GM12878 (cell line): Measurements from ENCODE around the gene ADAMTSL2. TPM values are rescaled to one million over a fixed set of nuclear protein-coding genes. Genes with fewer than 3 reads are reported as not detected.

Experiments
- ATAC-seq: fragments of 200-7000 bp; cut with Tn5 transposase; 3 replicates; pipeline ENCODE4 v1.9.1; 2020; ENCODE audit warnings: mild to moderate bottlenecking, moderate library complexity
- BruUV-seq: library from RNA; stranded (reverse); fragments of 400-500 nt; replicated peaks from 2 replicates; lab custom pipeline; 2021; lab: Mats Ljungman, UMichigan
- CTCF ChIA-PET: fragments of 300-600 bp; sonication (Branson Sonifier 250); formaldehyde crosslinking; extraction: SDS; loops from one replicate; lab custom pipeline; 2021; ENCODE audit warnings: inconsistent platforms; lab: Yijun Ruan, JAX
- POLR2A ChIA-PET: fragments of 350-600 bp; formaldehyde crosslinking; extraction: SDS; loops from one replicate; lab custom pipeline; 2021; ENCODE audit warnings: inconsistent platforms; lab: Charles Lee
- RAD21 ChIA-PET: fragments of 300-600 bp; sonication (Branson Sonifier 250); formaldehyde crosslinking; loops from one replicate; lab custom pipeline; 2023; ENCODE audit warnings: antibody characterized with exemption; ENCODE audit not compliant: unreplicated experiment; lab: Charles Lee
- SMC1A ChIA-PET: fragments of 300-600 bp; sonication (Branson Sonifier 250); formaldehyde crosslinking; loops from one replicate; lab custom pipeline; 2023; ENCODE audit not compliant: unreplicated experiment, uncharacterized antibody; lab: Charles Lee
- DNase-seq: peaks from one replicate; pipeline ENCODE4 v3.0.0-alpha.2; 2011; ENCODE audit warnings: low read depth, low spot score
- FAIRE-seq: peaks from 3 replicates; lab custom pipeline; 2011; peaks lifted over from hg19 to GRCh38; lab: Jason Lieb, UNC
- H2AFZ ChIP-seq: 2 replicates; pipeline ENCODE4 v1.6.0; 2011; ENCODE audit warnings: low read depth, low read length, control low read depth; ENCODE audit not compliant: control insufficient read depth
- H3K27ac ChIP-seq: 2 replicates; pipeline ENCODE4 v1.5.1; 2011; ENCODE audit warnings: control low read depth; ENCODE audit not compliant: control insufficient read depth, insufficient read depth
- H3K27me3 ChIP-seq, 2 experiments: replicated peaks in 1 of 2; 2 replicates each; pipeline versions ENCODE4 v1.6.0 to v1.6.1; 2011; ENCODE audit warnings: low read length in 1 of 2; ENCODE audit not compliant: control insufficient read depth in 2 of 2, insufficient read depth in 2 of 2
- H3K36me3 ChIP-seq, 2 experiments: 2 replicates each; pipeline ENCODE4 v1.5.1; 2011; ENCODE audit warnings: low read length in 1 of 2; ENCODE audit not compliant: control insufficient read depth in 2 of 2, insufficient read depth in 2 of 2
- H3K4me1 ChIP-seq: 2 replicates; pipeline ENCODE4 v1.6.1; 2011; ENCODE audit warnings: mild to moderate bottlenecking, low read length, moderate library complexity, mixed read lengths; ENCODE audit not compliant: control insufficient read depth, insufficient read depth
- H3K4me2 ChIP-seq: 2 replicates; pipeline ENCODE4 v1.6.0; 2011; ENCODE audit warnings: control low read depth; ENCODE audit not compliant: control insufficient read depth, insufficient read depth
- H3K4me3 ChIP-seq: fragments of 200-600 bp; sonication (generic); 2 replicates; pipeline ENCODE4 v1.5.1; 2016
- H3K79me2 ChIP-seq: 2 replicates; pipeline ENCODE4 v1.6.0; 2011; ENCODE audit warnings: low read length; ENCODE audit not compliant: control insufficient read depth, insufficient read depth
- H3K9ac ChIP-seq: 2 replicates; pipeline ENCODE4 v1.8.0; 2011; ENCODE audit warnings: low read length, control low read depth, mixed read lengths; ENCODE audit not compliant: control insufficient read depth, insufficient read depth
- H3K9me3 ChIP-seq: replicated peaks from 3 replicates; pipeline ENCODE4 v1.5.1; 2011; ENCODE audit warnings: mild to moderate bottlenecking, low read length; ENCODE audit not compliant: control insufficient read depth, insufficient read depth
- H4K20me1 ChIP-seq: 2 replicates; pipeline ENCODE4 v1.6.0; 2011; ENCODE audit not compliant: control insufficient read depth, insufficient read depth
- ASH2L ChIP-seq: fragments of 300-600, 200-600 bp; sonication (generic); IDR thresholded peaks from 2 replicates; pipeline ENCODE4 v1.6.1; 2017; ENCODE audit warnings: low read depth, mild to moderate bottlenecking, borderline replicate concordance
- CREB1 ChIP-seq: IDR thresholded peaks from 2 replicates; pipeline ENCODE4 v1.6.1; 2012; ENCODE audit warnings: low read depth, mild to moderate bottlenecking, inconsistent platforms
- DPF2 ChIP-seq: fragments of 450-650 bp; IDR thresholded peaks from 2 replicates; pipeline ENCODE4 v1.6.1; 2017; ENCODE audit warnings: mild to moderate bottlenecking
- IRF4 ChIP-seq: IDR thresholded peaks from 2 replicates; pipeline ENCODE4 v1.6.1; 2011; ENCODE audit warnings: low read depth, low read length
- LARP7 ChIP-seq: fragments of 450-650 bp; IDR thresholded peaks from 2 replicates; pipeline ENCODE4 v1.6.1; 2017; ENCODE audit warnings: mild to moderate bottlenecking
- MEF2B ChIP-seq: fragments of 450-650 bp; IDR thresholded peaks from 2 replicates; pipeline ENCODE4 v1.6.1; 2018; ENCODE audit warnings: mild to moderate bottlenecking, moderate library complexity; ENCODE audit not compliant: partially characterized antibody, poor library complexity, severe bottlenecking
- POLR2AphosphoS5 ChIP-seq: IDR thresholded peaks from 2 replicates; pipeline ENCODE4 v1.6.1; 2011; ENCODE audit warnings: mild to moderate bottlenecking, low read length, inconsistent platforms
- RCOR1 ChIP-seq: conservative IDR thresholded peaks from 2 replicates; pipeline ENCODE4 v1.6.1; 2012; ENCODE audit warnings: low read depth, low read length, improper control_type of control experiment
- RFX5 ChIP-seq: IDR thresholded peaks from 2 replicates; pipeline ENCODE4 v1.6.1; 2011; ENCODE audit warnings: low read depth, low read length, improper control_type of control experiment
- SIX5 ChIP-seq: IDR thresholded peaks from 2 replicates; pipeline ENCODE4 v1.6.1; 2011; ENCODE audit warnings: mild to moderate bottlenecking, low read depth, low read length, moderate library complexity; ENCODE audit not compliant: severe bottlenecking
- ZNF207 ChIP-seq: fragments of 450-650 bp; IDR thresholded peaks from 2 replicates; pipeline ENCODE4 v1.6.1; 2014; ENCODE audit warnings: antibody characterized with exemption, mild to moderate bottlenecking, borderline replicate concordance
- ZNF274 ChIP-seq: IDR thresholded peaks from one replicate; pipeline ENCODE4 v1.8.0; 2011; ENCODE audit not compliant: insufficient read length, insufficient read depth
- WGBS: methylation state at CpG from one replicate; pipeline ENCODE4 v1.1.6; 2016; ENCODE audit warnings: low lambda C conversion rate; ENCODE audit not compliant: insufficient replicate concordance, insufficient coverage; ENCODE audit errors: missing lambda C conversion rate; 5-methylcytosine and 5-hydroxymethylcytosine counted together
- in situ Hi-C: fragments of 300-500 bp; cut with MboI; formaldehyde crosslinking; loops from 9 replicates; pipeline ENCODE4 v1.14.3; 2018; ENCODE audit warnings: mixed read lengths
- intact Hi-C: fragments of 100-400 bp; cut with micrococcal nuclease; formaldehyde crosslinking; loops from one replicate; pipeline ENCODE4 v1.14.2; 2022; ENCODE audit not compliant: unreplicated experiment
- polyA plus RNA-seq, 11 experiments: library from polyadenylated mRNA; depleted of rRNA in 4 of 11; unstranded in 6 of 11; stranded (reverse) in 5 of 11; fragments of >200 nt; fragmentation: Nextera tagmentation in 4 of 11; fragmentation: Illumina TruSeq in 1 of 11; extraction: Ambion mirVana in 4 of 11; extraction: Trizol in 1 of 11; gene quantifications; 1 replicate in 1 of 11; 2 replicates in 10 of 11; pipeline versions ENCODE4 v1.2.1 to v1.2.3, GENCODE V29; 2011 to 2016; ENCODE audit warnings: inconsistent platforms in 2 of 11, missing spikeins in 2 of 11, low read depth in 1 of 11
- total RNA-seq, 4 experiments: library from RNA; depleted of rRNA in 3 of 4; stranded (reverse); fragments of >200 nt in 3 of 4; fragmentation: Illumina TruSeq in 1 of 4; extraction: Trizol in 1 of 4; gene quantifications; 2 replicates each; pipeline versions ENCODE4 v1.2.1 to v1.2.3, GENCODE V29; 2013 to 2021
- TF ChIP-seq, protein P1 (sequence below): fragments of 450-650 bp; IDR thresholded peaks from 2 replicates; pipeline ENCODE4 v1.6.1; 2017; ENCODE audit warnings: mild to moderate bottlenecking
- TF ChIP-seq, protein P2 (sequence below): fragments of 450-650 bp; IDR thresholded peaks from 2 replicates; pipeline ENCODE4 v1.6.1; 2017; ENCODE audit warnings: mild to moderate bottlenecking, low read depth, inconsistent platforms; ENCODE audit not compliant: poor library complexity, severe bottlenecking

Gene ADAMTSL2
- total and polyA plus RNA-seq, 10 of the 15 experiments (the other 5 are each of a cell fraction or from before 2014, with no cell fraction given), result 0.07 TPM; not detected in 9

DNA sequence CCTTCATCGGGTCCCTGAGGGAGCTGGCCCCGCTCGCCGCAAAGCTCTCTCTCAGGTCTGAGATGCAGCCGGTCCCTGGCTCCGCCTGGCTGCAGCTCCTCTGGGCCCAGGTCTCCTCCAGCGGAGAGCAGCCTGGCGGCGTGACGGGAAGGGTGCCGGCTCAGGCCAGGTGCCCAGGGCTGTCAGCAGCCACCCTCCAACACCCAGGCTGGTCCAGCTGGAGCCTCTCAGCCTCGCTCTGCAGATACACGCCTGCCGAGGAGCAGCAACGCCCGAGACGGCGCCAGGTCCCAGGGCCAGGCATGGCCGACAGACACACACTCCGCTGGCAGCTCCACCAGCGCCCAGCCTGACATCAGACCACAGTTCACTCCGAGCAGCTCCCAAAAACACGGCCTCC, 49.1 kb downstream of the ADAMTSL2 start:
- no peak overlapping the region for H3K27ac ChIP-seq
- no peak for DNase-seq
- ChIA-PET RAD21 (no interaction called here), POLR2A (no interaction called here), SMC1A (no interaction called here), CTCF (interaction anchor here (1.3 kb wide), 1 partner anchor 43 kb away, joined by 3 read pairs; no protein-coding TSS in a partner anchor)
- TF ChIP-seq MEF2B (no peak), SIX5 (no peak)
- no peaks in the 10 kb centered on the region for H4K20me1 ChIP-seq
- peaks cover 26 to 37% of the 10 kb centered on the region in 2 experiments for H3K27me3 ChIP-seq
- no peak for FAIRE-seq
- no peaks in the 10 kb centered on the region for H3K36me3 ChIP-seq
- no peak overlapping the region for H3K4me2 ChIP-seq
- no peak for ATAC-seq
- 8% methylated on average over 23 of the region's 23 CpGs for WGBS
- intact Hi-C loops (loop anchor here (10.0 kb wide), 1 partner anchor 141 kb away; no protein-coding TSS in a partner anchor), in situ Hi-C loops (no loop called here)
- no peaks in the 10 kb centered on the region; the same call in 2 of the 3 replicates for H3K9me3 ChIP-seq
- H3K4me1 ChIP-seq, result no peaks in the 10 kb centered on the region
- no peak overlapping the region for H3K4me3 ChIP-seq
- no TSS peak for BruUV-seq
- H3K9ac ChIP-seq, result no peak overlapping the region
- H3K79me2 ChIP-seq, result no peaks in the 10 kb centered on the region
- H2AFZ ChIP-seq, result no peak overlapping the region

DNA sequence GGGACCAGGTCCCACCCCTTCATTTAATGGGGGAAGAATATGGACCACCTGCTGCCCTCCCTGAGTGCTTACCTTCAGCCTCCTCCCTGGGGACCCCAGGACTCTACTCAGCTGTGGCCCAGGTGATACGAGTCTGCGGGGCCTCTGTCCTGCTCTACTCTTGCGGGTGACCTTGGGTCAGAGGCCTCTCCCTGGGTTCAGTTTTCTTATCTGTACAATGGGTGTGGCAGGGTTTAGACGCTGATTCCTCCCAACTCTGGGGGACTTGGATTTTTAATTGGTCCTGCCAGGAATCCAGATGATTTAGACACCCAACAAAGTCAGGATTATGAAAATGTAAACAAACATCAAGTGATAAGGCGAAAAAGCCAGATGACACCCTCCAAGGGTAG, 49.7 kb downstream of the ADAMTSL2 start:
- no peak for ATAC-seq
- Histone ChIP-seq H3K9me3 (no peaks in the 10 kb centered on the region; the same call in 2 of the 3 replicates), H3K9ac (no peak overlapping the region), H3K4me3 (no peak overlapping the region), H4K20me1 (no peaks in the 10 kb centered on the region), H3K4me1 (no peaks in the 10 kb centered on the region), H3K36me3 (no peaks in the 10 kb centered on the region), H3K27me3 (peaks cover 23 to 34% of the 10 kb centered on the region in 2 experiments), H2AFZ (no peak overlapping the region), H3K27ac (no peak overlapping the region), H3K4me2 (no peak overlapping the region), H3K79me2 (no peaks in the 10 kb centered on the region)
- POLR2A ChIA-PET, result interaction anchor here (0.7 kb wide), 1 partner anchor 409 kb away, joined by 5 read pairs; no protein-coding TSS in a partner anchor
- in situ Hi-C loops (no loop called here), intact Hi-C loops (loop anchor here (10.0 kb wide), 1 partner anchor 141 kb away; no protein-coding TSS in a partner anchor)
- no TSS peak for BruUV-seq
- no peak for FAIRE-seq
- TF ChIP-seq POLR2AphosphoS5, result no peak
- TF ChIP-seq, protein P1, sequence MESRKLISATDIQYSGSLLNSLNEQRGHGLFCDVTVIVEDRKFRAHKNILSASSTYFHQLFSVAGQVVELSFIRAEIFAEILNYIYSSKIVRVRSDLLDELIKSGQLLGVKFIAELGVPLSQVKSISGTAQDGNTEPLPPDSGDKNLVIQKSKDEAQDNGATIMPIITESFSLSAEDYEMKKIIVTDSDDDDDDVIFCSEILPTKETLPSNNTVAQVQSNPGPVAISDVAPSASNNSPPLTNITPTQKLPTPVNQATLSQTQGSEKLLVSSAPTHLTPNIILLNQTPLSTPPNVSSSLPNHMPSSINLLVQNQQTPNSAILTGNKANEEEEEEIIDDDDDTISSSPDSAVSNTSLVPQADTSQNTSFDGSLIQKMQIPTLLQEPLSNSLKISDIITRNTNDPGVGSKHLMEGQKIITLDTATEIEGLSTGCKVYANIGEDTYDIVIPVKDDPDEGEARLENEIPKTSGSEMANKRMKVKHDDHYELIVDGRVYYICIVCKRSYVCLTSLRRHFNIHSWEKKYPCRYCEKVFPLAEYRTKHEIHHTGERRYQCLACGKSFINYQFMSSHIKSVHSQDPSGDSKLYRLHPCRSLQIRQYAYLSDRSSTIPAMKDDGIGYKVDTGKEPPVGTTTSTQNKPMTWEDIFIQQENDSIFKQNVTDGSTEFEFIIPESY, result no peak
- TF ChIP-seq ZNF274, result no peak
- TF ChIP-seq, protein P2, sequence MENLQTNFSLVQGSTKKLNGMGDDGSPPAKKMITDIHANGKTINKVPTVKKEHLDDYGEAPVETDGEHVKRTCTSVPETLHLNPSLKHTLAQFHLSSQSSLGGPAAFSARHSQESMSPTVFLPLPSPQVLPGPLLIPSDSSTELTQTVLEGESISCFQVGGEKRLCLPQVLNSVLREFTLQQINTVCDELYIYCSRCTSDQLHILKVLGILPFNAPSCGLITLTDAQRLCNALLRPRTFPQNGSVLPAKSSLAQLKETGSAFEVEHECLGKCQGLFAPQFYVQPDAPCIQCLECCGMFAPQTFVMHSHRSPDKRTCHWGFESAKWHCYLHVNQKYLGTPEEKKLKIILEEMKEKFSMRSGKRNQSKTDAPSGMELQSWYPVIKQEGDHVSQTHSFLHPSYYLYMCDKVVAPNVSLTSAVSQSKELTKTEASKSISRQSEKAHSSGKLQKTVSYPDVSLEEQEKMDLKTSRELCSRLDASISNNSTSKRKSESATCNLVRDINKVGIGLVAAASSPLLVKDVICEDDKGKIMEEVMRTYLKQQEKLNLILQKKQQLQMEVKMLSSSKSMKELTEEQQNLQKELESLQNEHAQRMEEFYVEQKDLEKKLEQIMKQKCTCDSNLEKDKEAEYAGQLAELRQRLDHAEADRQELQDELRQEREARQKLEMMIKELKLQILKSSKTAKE, result no peak
- TF ChIP-seq ZNF207, result no peak
- TF ChIP-seq RFX5, result no peak
- TF ChIP-seq CREB1, result no peak
- TF ChIP-seq DPF2, result no peak
- TF ChIP-seq ASH2L, result no peak
- TF ChIP-seq MEF2B, result no peak
- no peak for TF ChIP-seq IRF4
- no peak for TF ChIP-seq LARP7
- no peak for TF ChIP-seq RCOR1
- SMC1A ChIA-PET, result no interaction called here
- CTCF ChIA-PET, result interaction anchor here (1.3 kb wide), 1 partner anchor 44 kb away, joined by 3 read pairs; no protein-coding TSS in a partner anchor
- RAD21 ChIA-PET, result no interaction called here
- 29% methylated on average over 5 of the region's 5 CpGs for WGBS
- DNase-seq, result no peak
